SK-N-SH (cell line): ENCODE measurements around the gene LMAN1L.

Experiments used
- CHD2 ChIP-seq: fragments of 150-350 bp; IDR thresholded peaks from 2 replicates; pipeline ENCODE4 v1.6.1; 2018; ENCODE audit warnings: low read length; ENCODE audit not compliant: partially characterized antibody
- CTCF ChIP-seq: fragments of 200-600 bp; sonication (generic); IDR thresholded peaks from 2 replicates; pipeline ENCODE4 v1.6.1; 2017; ENCODE audit warnings: antibody characterized with exemption, mild to moderate bottlenecking, moderate library complexity
- EP300 ChIP-seq, 2 experiments: IDR thresholded peaks; 2 replicates each; pipeline versions ENCODE4 v1.4.0 to v1.6.1; 2012; ENCODE audit warnings: borderline replicate concordance in 1 of 2, low read depth in 1 of 2, low read length in 1 of 2
- JUND ChIP-seq: IDR thresholded peaks from 2 replicates; pipeline ENCODE4 v1.4.0; 2012
- MAX ChIP-seq: IDR thresholded peaks from 2 replicates; pipeline ENCODE4 v1.4.0; 2012; ENCODE audit warnings: low read depth
- RCOR1 ChIP-seq: fragments of 150-350 bp; IDR thresholded peaks from 2 replicates; pipeline ENCODE4 v1.6.1; 2017; ENCODE audit warnings: antibody characterized with exemption, low read length
- TAF1 ChIP-seq: IDR thresholded peaks from 2 replicates; pipeline ENCODE4 v1.6.1; 2012; ENCODE audit warnings: low read depth, mild to moderate bottlenecking, low read length, moderate library complexity, borderline replicate concordance
- TF ChIP-seq, protein P1 (sequence below): IDR thresholded peaks from 2 replicates; pipeline ENCODE4 v1.6.1; 2012; ENCODE audit warnings: mild to moderate bottlenecking, low read depth, low read length, moderate library complexity

DNA sequence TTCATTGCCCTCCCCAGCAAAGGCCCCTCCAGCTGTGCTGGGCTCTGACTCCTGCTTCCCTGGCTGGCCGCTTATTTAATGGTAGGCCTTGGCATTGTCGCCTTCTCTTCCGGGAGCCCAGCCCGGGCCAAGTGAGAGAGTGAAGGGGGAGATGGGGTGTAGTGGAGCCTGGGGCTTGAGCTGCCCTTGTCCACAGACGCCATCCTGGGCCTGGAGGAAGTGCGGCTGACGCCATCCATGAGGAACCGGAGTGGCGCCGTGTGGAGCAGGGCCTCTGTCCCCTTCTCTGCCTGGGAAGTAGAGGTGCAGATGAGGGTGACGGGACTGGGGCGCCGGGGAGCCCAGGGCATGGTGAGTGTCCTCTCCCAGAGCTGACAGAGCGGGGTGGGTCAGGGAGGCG lies 3.3 kb downstream of the LMAN1L start:
- TF ChIP-seq MAX (no peak), CTCF (no peak), RCOR1 (no peak), TAF1 (no peak), CHD2 (no peak), EP300 (IDR thresholded peaks at IDR 0.05; ENCODE audit: borderline replicate concordance in 1 of 2, low read depth in 1 of 2, low read length in 1 of 2) (no peak), JUND (no peak)
- TF ChIP-seq, protein P1, sequence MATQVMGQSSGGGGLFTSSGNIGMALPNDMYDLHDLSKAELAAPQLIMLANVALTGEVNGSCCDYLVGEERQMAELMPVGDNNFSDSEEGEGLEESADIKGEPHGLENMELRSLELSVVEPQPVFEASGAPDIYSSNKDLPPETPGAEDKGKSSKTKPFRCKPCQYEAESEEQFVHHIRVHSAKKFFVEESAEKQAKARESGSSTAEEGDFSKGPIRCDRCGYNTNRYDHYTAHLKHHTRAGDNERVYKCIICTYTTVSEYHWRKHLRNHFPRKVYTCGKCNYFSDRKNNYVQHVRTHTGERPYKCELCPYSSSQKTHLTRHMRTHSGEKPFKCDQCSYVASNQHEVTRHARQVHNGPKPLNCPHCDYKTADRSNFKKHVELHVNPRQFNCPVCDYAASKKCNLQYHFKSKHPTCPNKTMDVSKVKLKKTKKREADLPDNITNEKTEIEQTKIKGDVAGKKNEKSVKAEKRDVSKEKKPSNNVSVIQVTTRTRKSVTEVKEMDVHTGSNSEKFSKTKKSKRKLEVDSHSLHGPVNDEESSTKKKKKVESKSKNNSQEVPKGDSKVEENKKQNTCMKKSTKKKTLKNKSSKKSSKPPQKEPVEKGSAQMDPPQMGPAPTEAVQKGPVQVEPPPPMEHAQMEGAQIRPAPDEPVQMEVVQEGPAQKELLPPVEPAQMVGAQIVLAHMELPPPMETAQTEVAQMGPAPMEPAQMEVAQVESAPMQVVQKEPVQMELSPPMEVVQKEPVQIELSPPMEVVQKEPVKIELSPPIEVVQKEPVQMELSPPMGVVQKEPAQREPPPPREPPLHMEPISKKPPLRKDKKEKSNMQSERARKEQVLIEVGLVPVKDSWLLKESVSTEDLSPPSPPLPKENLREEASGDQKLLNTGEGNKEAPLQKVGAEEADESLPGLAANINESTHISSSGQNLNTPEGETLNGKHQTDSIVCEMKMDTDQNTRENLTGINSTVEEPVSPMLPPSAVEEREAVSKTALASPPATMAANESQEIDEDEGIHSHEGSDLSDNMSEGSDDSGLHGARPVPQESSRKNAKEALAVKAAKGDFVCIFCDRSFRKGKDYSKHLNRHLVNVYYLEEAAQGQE: no peak
